Measurements from ENCODE around the gene HOXC4.

- no peak for TF ChIP-seq EZH2 (IDR thresholded peaks at IDR 0.05; ENCODE audit: borderline replicate concordance, low read depth, low read length, severe bottlenecking)
- TF ChIP-seq CTCF (IDR thresholded peaks at IDR 0.05; ENCODE audit: extremely low read depth in 1 of 2, insufficient read depth in 1 of 2, low read depth in 1 of 2, low read length in 2 of 2): no peak
- TF ChIP-seq POLR2AphosphoS5 (IDR thresholded peaks at IDR 0.05; ENCODE audit: insufficient read depth, low read depth, low read length): no peak
- TF ChIP-seq POLR2A (IDR thresholded peaks at IDR 0.05; ENCODE audit: low read depth, low read length): no peak
- no peak for TF ChIP-seq MAX (IDR thresholded peaks at IDR 0.05; ENCODE audit: insufficient read depth, insufficient read length)
- no peak for TF ChIP-seq MYC (IDR thresholded peaks at IDR 0.05; ENCODE audit: low read depth, low read length)
- no peak for TF ChIP-seq JUN (IDR thresholded peaks at IDR 0.05; ENCODE audit: borderline replicate concordance, insufficient read depth, insufficient read length, low read depth)
- no peak for TF ChIP-seq FOS (IDR thresholded peaks at IDR 0.05; ENCODE audit: borderline replicate concordance, insufficient read depth, low read length)
Observed at GRCh38 chr12:54045401-54045800, 8.2 kb upstream of the HOXC4 start.
